AG10803 (cell line): ENCODE data around the gene UVRAG.
A peak's percentile ranks its signal among the peaks of the same experiment; 100 is the strongest.

Source experiments
- DNase-seq: peaks from one replicate; pipeline ENCODE4 v3.0.0; 2010; ENCODE audit warnings: low read depth
- H3K4me3 ChIP-seq: 2 replicates; pipeline ENCODE4 v1.5.1; 2011; ENCODE audit warnings: mild to moderate bottlenecking, low read length, control low read depth
- TF ChIP-seq, protein P1 (sequence below): conservative IDR thresholded peaks from 2 replicates; pipeline ENCODE4 v1.5.1; 2011; ENCODE audit warnings: mild to moderate bottlenecking, low read length, control low read depth, inconsistent platforms

UVRAG gene

GRCh38 chr11:75826461-75827230 lies 11.6 kb downstream of the UVRAG start:
- no peak overlapping the region for H3K4me3 ChIP-seq
- DNase-seq: peak; percentile 59
- TF ChIP-seq, protein P1, sequence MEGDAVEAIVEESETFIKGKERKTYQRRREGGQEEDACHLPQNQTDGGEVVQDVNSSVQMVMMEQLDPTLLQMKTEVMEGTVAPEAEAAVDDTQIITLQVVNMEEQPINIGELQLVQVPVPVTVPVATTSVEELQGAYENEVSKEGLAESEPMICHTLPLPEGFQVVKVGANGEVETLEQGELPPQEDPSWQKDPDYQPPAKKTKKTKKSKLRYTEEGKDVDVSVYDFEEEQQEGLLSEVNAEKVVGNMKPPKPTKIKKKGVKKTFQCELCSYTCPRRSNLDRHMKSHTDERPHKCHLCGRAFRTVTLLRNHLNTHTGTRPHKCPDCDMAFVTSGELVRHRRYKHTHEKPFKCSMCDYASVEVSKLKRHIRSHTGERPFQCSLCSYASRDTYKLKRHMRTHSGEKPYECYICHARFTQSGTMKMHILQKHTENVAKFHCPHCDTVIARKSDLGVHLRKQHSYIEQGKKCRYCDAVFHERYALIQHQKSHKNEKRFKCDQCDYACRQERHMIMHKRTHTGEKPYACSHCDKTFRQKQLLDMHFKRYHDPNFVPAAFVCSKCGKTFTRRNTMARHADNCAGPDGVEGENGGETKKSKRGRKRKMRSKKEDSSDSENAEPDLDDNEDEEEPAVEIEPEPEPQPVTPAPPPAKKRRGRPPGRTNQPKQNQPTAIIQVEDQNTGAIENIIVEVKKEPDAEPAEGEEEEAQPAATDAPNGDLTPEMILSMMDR: no peak

GRCh38 chr11:75827562-75827961 lies 12.6 kb downstream of the UVRAG start:
- DNase-seq: no peak
- H3K4me3 ChIP-seq: no peak overlapping the region
- TF ChIP-seq, protein P1: no peak

- TF ChIP-seq, protein P1: no peak
- H3K4me3 ChIP-seq: no peak overlapping the region
- no peak for DNase-seq
These were observed 17.0 kb downstream of the UVRAG start for GRCh38 chr11:75831915-75832502.

- no peak for DNase-seq
- TF ChIP-seq, protein P1: no peak
- no peak overlapping the region for H3K4me3 ChIP-seq
These were observed 19.7 kb downstream of the UVRAG start for GRCh38 chr11:75834728-75835127.

DNA sequence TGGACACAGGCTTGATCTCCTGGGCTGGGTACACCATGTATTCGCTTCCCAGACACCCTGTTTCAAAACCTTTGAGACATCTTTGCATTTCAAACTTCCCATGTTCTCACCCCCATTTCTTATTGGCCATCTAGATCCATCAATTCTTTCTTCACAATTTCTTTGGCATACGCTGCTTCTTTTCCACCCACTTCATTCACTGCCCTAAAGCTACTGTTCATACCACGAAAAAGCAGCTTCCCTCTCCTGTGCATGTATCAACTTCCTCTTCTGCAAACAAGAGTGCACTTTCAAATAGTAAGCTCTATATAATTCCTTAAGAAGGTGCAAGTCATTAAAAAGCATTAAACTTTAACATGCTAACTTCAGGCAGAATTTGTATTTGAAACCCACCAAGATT lies 21.4 kb downstream of the UVRAG start:
- DNase-seq: no peak
- H3K4me3 ChIP-seq: no peak overlapping the region
- TF ChIP-seq, protein P1: no peak

DNA sequence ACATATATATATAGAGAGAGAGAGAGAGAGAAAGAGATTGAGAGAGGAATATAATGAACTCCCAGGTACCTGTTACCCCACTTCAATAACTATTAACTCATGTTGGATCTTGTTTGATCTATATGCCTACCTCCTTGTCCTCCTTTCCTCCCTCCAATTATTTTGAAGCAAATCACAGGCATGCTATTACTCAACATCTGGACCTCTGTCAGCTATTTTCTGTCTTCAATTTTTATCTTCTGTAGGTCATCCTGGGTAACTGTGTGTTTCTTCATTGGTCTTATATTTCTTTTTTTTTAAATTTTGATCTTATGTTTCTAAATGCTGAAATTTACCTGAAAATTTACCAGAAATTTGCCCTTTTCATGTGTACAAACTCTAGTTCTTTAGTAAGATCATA lies 24.8 kb downstream of the UVRAG start:
- TF ChIP-seq, protein P1: no peak
- H3K4me3 ChIP-seq: no peak overlapping the region
- peak; percentile 38 for DNase-seq

DNA sequence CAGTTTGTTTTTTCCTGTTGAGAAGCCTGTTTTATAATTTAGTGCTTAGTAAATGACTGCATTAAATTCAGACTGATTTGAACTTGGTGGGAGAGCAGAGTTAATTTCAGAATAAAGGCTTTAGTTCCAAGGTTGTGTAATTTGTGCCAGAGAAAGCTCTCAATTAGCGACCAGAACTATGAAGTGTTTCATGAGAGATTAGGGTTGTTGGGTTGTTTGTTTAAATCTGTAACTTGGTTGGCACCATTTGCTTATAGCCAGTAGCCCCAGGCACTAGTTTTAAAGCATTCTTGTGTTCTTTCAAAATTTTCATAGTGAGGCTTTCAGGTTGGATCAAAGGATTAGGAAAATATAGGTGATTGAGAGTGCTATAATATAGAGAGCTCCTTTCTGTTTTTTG lies 25.5 kb downstream of the UVRAG start:
- DNase-seq: no peak
- TF ChIP-seq, protein P1: no peak
- H3K4me3 ChIP-seq: no peak overlapping the region
